ENCODE measurements around the gene CCDC110. TPM values are rescaled to one million over a fixed set of nuclear protein-coding genes. Genes with fewer than 3 reads are reported as not detected.

Gene CCDC110
- total and polyA plus RNA-seq, 9 of the 15 experiments (the other 6 are each of a cell fraction or from before 2014, with no cell fraction given): 0.04 to 0.35 (median 0.07) TPM; not detected in 4

DNA sequence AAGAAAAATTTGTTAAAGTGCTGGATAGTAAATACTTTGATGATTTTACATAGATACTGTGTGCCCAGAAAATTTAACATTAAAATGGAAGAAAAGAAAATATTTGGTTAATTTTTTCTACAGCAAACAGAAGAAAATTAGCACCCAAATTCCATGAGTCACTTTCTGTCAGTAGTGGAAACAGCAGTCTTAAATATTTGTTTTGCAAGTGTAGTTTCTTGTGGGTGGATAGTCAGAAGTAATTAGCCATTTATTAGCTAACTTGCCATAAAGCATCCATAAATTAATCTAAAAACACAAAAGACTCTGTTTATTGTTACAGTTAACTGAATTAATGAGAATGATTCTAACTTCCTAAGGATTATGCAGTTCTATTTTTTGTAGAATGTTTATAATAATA, 36.1 kb downstream of the CCDC110 start:
- in situ Hi-C loops (cut with MboI) (no loop called here), intact Hi-C loops (cut with micrococcal nuclease) (no loop called here)
- no peak overlapping the region for H3K9ac ChIP-seq (ENCODE audit: insufficient read depth in 1 of 2, low read depth in 2 of 2, low read length in 2 of 2)
- no TSS peak for BruUV-seq (replicated peaks)
- DNase-seq (ENCODE audit: extremely low read depth in 1 of 4, low spot score in 3 of 4) (no peak), FAIRE-seq (no peak), ATAC-seq (no peak)
- H3K4me2 ChIP-seq (ENCODE audit: insufficient read depth, low read length): no peak overlapping the region
- H2AFZ ChIP-seq (ENCODE audit: low read depth, low read length): no peak overlapping the region
- no peaks in the 10 kb centered on the region for H4K20me1 ChIP-seq (replicated peaks; ENCODE audit: control insufficient read depth, insufficient read depth, low read length)
- H3K4me1 ChIP-seq (replicated peaks in 1 of 2; ENCODE audit: control insufficient read depth in 2 of 2, insufficient read depth in 2 of 2, low read length in 2 of 2): no peaks in the 10 kb centered on the region; a peak in 1 of 5 replicates
- no peak overlapping the region for H3K4me3 ChIP-seq
- CTCF ChIA-PET (ENCODE audit: low intra/inter-chr PET ratio): no interaction called here
- H3K36me3 ChIP-seq (ENCODE audit: control insufficient read depth, insufficient read depth, low read length): no peaks in the 10 kb centered on the region
- no peaks in the 10 kb centered on the region for H3K9me3 ChIP-seq (replicated peaks; ENCODE audit: control insufficient read depth, insufficient read depth, low read depth, low read length)
- no peak overlapping the region for H3K27ac ChIP-seq (ENCODE audit: extremely low read depth, low read depth, low read length)
- H3K27me3 ChIP-seq (ENCODE audit: control insufficient read depth in 2 of 2, insufficient read depth in 2 of 2, low read length in 2 of 2): peaks cover 0 to 4% of the 10 kb centered on the region in 2 experiments; a peak in 2 of 5 replicates
- no peaks in the 10 kb centered on the region for H3K9me1 ChIP-seq (ENCODE audit: control insufficient read depth, insufficient read depth, low read length)
- POLR2A ChIA-PET: no interaction called here
- TF ChIP-seq NFIX (CRISPR knock-in tag; IDR thresholded peaks at IDR 0.05; ENCODE audit: low read depth): no peak
- peak; percentile 94 for TF ChIP-seq CBX8 (IDR thresholded peaks at IDR 0.05; ENCODE audit: borderline replicate concordance, extremely low read depth, low read depth, low read length, poor library complexity, severe bottlenecking)
- H3K79me2 ChIP-seq (ENCODE audit: control insufficient read depth, insufficient read depth, low read length): no peaks in the 10 kb centered on the region

- WGBS (ENCODE audit: insufficient coverage, low coverage, missing lambda C conversion rate): 16% methylated on average over 4 of the region's 5 CpGs
- H3K79me2 ChIP-seq (ENCODE audit: control insufficient read depth, insufficient read depth, low read length): peaks cover 10% of the 10 kb centered on the region
- in situ Hi-C loops (cut with MboI): no loop called here
- DNase-seq (ENCODE audit: extremely low read depth in 1 of 4, low spot score in 3 of 4) (peak in 1 of 4 experiments; percentile 9), ATAC-seq (no peak), FAIRE-seq (no peak)
- peaks cover 4% of the 10 kb centered on the region; the same call in 1 of the 2 replicates for H3K9me3 ChIP-seq (replicated peaks; ENCODE audit: control insufficient read depth, insufficient read depth, low read depth, low read length)
- H3K4me3 ChIP-seq: no peak overlapping the region
- H3K27me3 ChIP-seq (ENCODE audit: control insufficient read depth in 2 of 2, insufficient read depth in 2 of 2, low read length in 2 of 2): peaks cover 0 to 4% of the 10 kb centered on the region in 2 experiments; a peak in 1 of 5 replicates
- no peak overlapping the region for H3K4me2 ChIP-seq (ENCODE audit: insufficient read depth, low read length)
- POLR2A ChIA-PET: no interaction called here
- H3K4me1 ChIP-seq (replicated peaks in 1 of 2; ENCODE audit: control insufficient read depth in 2 of 2, insufficient read depth in 2 of 2, low read length in 2 of 2): peaks cover 0 to 7% of the 10 kb centered on the region in 2 experiments; a peak in 2 of 5 replicates
- no peaks in the 10 kb centered on the region for H4K20me1 ChIP-seq (replicated peaks; ENCODE audit: control insufficient read depth, insufficient read depth, low read length)
- no peaks in the 10 kb centered on the region for H3K36me3 ChIP-seq (ENCODE audit: control insufficient read depth, insufficient read depth, low read length)
- H3K9me1 ChIP-seq (ENCODE audit: control insufficient read depth, insufficient read depth, low read length): no peaks in the 10 kb centered on the region
- no peak for TF ChIP-seq PHF21A (IDR thresholded peaks at IDR 0.05; ENCODE audit: borderline replicate concordance, low read depth)
- TF ChIP-seq ZBTB7A (IDR thresholded peaks at IDR 0.05; ENCODE audit: borderline replicate concordance, control insufficient read depth, low read depth, low read length): 0 out of 2 replicates have a peak, but pooled peaks have one; percentile 48
- no peak overlapping the region for H3K27ac ChIP-seq (ENCODE audit: extremely low read depth, low read depth, low read length)
- no peak overlapping the region for H3K9ac ChIP-seq (ENCODE audit: insufficient read depth in 1 of 2, low read depth in 2 of 2, low read length in 2 of 2)
- CTCF ChIA-PET (ENCODE audit: low intra/inter-chr PET ratio): no interaction called here
- no peak overlapping the region for H2AFZ ChIP-seq (ENCODE audit: low read depth, low read length)
- BruUV-seq (replicated peaks): no TSS peak
- intact Hi-C loops (cut with micrococcal nuclease): no loop called here
Measured at GRCh38 chr4:185429660-185430059, 41.9 kb downstream of the CCDC110 start.

All from K562 (cell line).